Esophagus (tissue), 2 donors: ENCODE results near the gene SLC7A9. TPM values are rescaled to one million over a fixed set of nuclear protein-coding genes. Genes with fewer than 3 reads are reported as not detected.

Source experiments
- H3K27ac ChIP-seq, 2 donors: one replicate each; pipeline ENCODE4 v1.5.1; 2013; ENCODE audit warnings: low read depth in 2 of 2, mild to moderate bottlenecking in 2 of 2, inconsistent platforms in 1 of 2, low read length in 1 of 2, moderate library complexity in 1 of 2
- H3K27me3 ChIP-seq, 2 donors: one replicate each; pipeline ENCODE4 v1.6.1; 2013; ENCODE audit warnings: low read length in 2 of 2, control low read depth in 1 of 2, mild to moderate bottlenecking in 1 of 2; ENCODE audit not compliant: insufficient read depth in 2 of 2, control insufficient read depth in 1 of 2
- H3K36me3 ChIP-seq, 2 donors: one replicate each; pipeline ENCODE4 v1.6.1; 2013; ENCODE audit warnings: low read length in 1 of 2; ENCODE audit not compliant: control insufficient read depth in 2 of 2, insufficient read depth in 2 of 2
- H3K4me1 ChIP-seq, 2 donors: one replicate each; pipeline ENCODE4 v1.6.1; 2013; ENCODE audit warnings: low read length in 1 of 2; ENCODE audit not compliant: control insufficient read depth in 2 of 2, insufficient read depth in 2 of 2
- H3K4me3 ChIP-seq, 2 donors: one replicate each; pipeline ENCODE4 v1.5.1; 2013; ENCODE audit warnings: low read length in 2 of 2, mild to moderate bottlenecking in 2 of 2, low read depth in 1 of 2, moderate library complexity in 1 of 2
- H3K9me3 ChIP-seq, 2 donors: one replicate each; pipeline ENCODE4 v1.6.1; 2013; ENCODE audit warnings: mild to moderate bottlenecking in 2 of 2, low read depth in 1 of 2, low read length in 1 of 2, moderate library complexity in 1 of 2; ENCODE audit not compliant: control insufficient read depth in 2 of 2, insufficient read depth in 1 of 2
- WGBS, 2 donors: extraction: QIAGEN DNeasy Blood & Tissue Kit; methylation state at CpG; one replicate each; pipeline ENCODE4 v1.1.7; 2013; 5-methylcytosine and 5-hydroxymethylcytosine counted together
- polyA plus RNA-seq, 2 donors: library from polyadenylated mRNA; stranded (reverse); fragments of 200-250 nt; gene quantifications; one replicate each; pipeline ENCODE4 v1.2.3, GENCODE V29; 2013
- donor health status: healthy with polysubstance abuse.
- donor health status: Bipolar disorder and iron deficiency.

Gene SLC7A9
- polyA plus RNA-seq, 2 donors, result 0.16 to 0.33 TPM

GRCh38 chr19:32824191-32824751 lies 45.3 kb downstream of the SLC7A9 start:
- H3K27me3 ChIP-seq, result no peaks in the 10 kb centered on the region
- H3K9me3 ChIP-seq, result no peaks in the 10 kb centered on the region
- no peak overlapping the region for H3K27ac ChIP-seq
- H3K4me3 ChIP-seq, result no peak overlapping the region
- no peaks in the 10 kb centered on the region for H3K4me1 ChIP-seq
- no peaks in the 10 kb centered on the region for H3K36me3 ChIP-seq
- 52 to 54% methylated on average over 20 of the region's 20 CpGs for WGBS, 2 donors

GRCh38 chr19:32823747-32824102 lies 45.8 kb downstream of the SLC7A9 start:
- Histone ChIP-seq H3K9me3 (no peaks in the 10 kb centered on the region), H3K36me3 (no peaks in the 10 kb centered on the region), H3K4me3 (no peak overlapping the region), H3K4me1 (no peaks in the 10 kb centered on the region), H3K27ac (no peak overlapping the region), H3K27me3 (no peaks in the 10 kb centered on the region)
- WGBS, 2 donors, result 79 to 85% methylated on average over 7 of the region's 7 CpGs

- no peaks in the 10 kb centered on the region for H3K36me3 ChIP-seq
- no peak overlapping the region for H3K27ac ChIP-seq
- no peaks in the 10 kb centered on the region for H3K27me3 ChIP-seq
- WGBS, 2 donors, result 84 to 85% methylated on average over 14 of the region's 14 CpGs
- H3K4me3 ChIP-seq, result no peak overlapping the region
- H3K4me1 ChIP-seq, result no peaks in the 10 kb centered on the region
- H3K9me3 ChIP-seq, result no peaks in the 10 kb centered on the region
Measured at GRCh38 chr19:32822916-32823746, 46.4 kb downstream of the SLC7A9 start.

- H3K27ac ChIP-seq, result no peak overlapping the region
- no peaks in the 10 kb centered on the region for H3K36me3 ChIP-seq
- no peaks in the 10 kb centered on the region for H3K27me3 ChIP-seq
- no peaks in the 10 kb centered on the region for H3K9me3 ChIP-seq
- no peaks in the 10 kb centered on the region for H3K4me1 ChIP-seq
- H3K4me3 ChIP-seq, result no peak overlapping the region
- 59 to 69% methylated on average over 17 of the region's 17 CpGs for WGBS, 2 donors
Measured at GRCh38 chr19:32819419-32820400, 49.9 kb downstream of the SLC7A9 start.

GRCh38 chr19:32818536-32818935 lies 51.0 kb downstream of the SLC7A9 start:
- 88 to 90% methylated on average over 8 of the region's 8 CpGs for WGBS, 2 donors

GRCh38 chr19:32817569-32818476 lies 51.7 kb downstream of the SLC7A9 start:
- H3K9me3 ChIP-seq, result no peaks in the 10 kb centered on the region
- no peak overlapping the region for H3K27ac ChIP-seq
- no peaks in the 10 kb centered on the region for H3K27me3 ChIP-seq
- H3K36me3 ChIP-seq, result no peaks in the 10 kb centered on the region
- 66 to 73% methylated on average over 17 of the region's 17 CpGs for WGBS, 2 donors
- no peaks in the 10 kb centered on the region for H3K4me1 ChIP-seq
- H3K4me3 ChIP-seq, result no peak overlapping the region

More at GRCh38 chr19:32818536-32818935, 51.0 kb downstream of the SLC7A9 start:
- Histone ChIP-seq H3K4me3 (no peak overlapping the region), H3K4me1 (no peaks in the 10 kb centered on the region), H3K36me3 (no peaks in the 10 kb centered on the region), H3K9me3 (no peaks in the 10 kb centered on the region), H3K27me3 (no peaks in the 10 kb centered on the region), H3K27ac (no peak overlapping the region)

GRCh38 chr19:32816555-32817099 lies 52.9 kb downstream of the SLC7A9 start:
- no peaks in the 10 kb centered on the region for H3K9me3 ChIP-seq
- no peaks in the 10 kb centered on the region for H3K4me1 ChIP-seq
- no peaks in the 10 kb centered on the region for H3K36me3 ChIP-seq
- H3K27me3 ChIP-seq, result no peaks in the 10 kb centered on the region
- H3K27ac ChIP-seq, result no peak overlapping the region
- WGBS, 2 donors, result 76 to 77% methylated on average over 7 of the region's 7 CpGs
- H3K4me3 ChIP-seq, result no peak overlapping the region

GRCh38 chr19:32814624-32815023 lies 54.9 kb downstream of the SLC7A9 start:
- H3K4me1 ChIP-seq, result no peaks in the 10 kb centered on the region
- no peak overlapping the region for H3K27ac ChIP-seq
- no peaks in the 10 kb centered on the region for H3K27me3 ChIP-seq
- no peaks in the 10 kb centered on the region for H3K9me3 ChIP-seq
- WGBS, 2 donors, result 66 to 69% methylated on average over 6 of the region's 6 CpGs
- H3K4me3 ChIP-seq, result no peak overlapping the region
- H3K36me3 ChIP-seq, result no peaks in the 10 kb centered on the region
